Thyroid gland (tissue), 4 donors: Measurements from ENCODE around the gene SLC30A7.

Experiments used
- POLR2A ChIP-seq, 2 donors: fragments of 450-650 bp; IDR thresholded peaks; one replicate each; pipeline ENCODE4 v1.6.1; 2017; ENCODE audit warnings: antibody characterized with exemption in 2 of 2, mild to moderate bottlenecking in 2 of 2, moderate library complexity in 1 of 2
- TF ChIP-seq, protein P1 (sequence below), 6 experiments: fragments of 200-600 bp in 3 of 6; fragments of 450-650 bp in 3 of 6; sonication (generic) in 3 of 6; IDR thresholded peaks; one replicate each; pipeline ENCODE4 v1.5.1; 2016 to 2019; ENCODE audit warnings: antibody characterized with exemption in 6 of 6, mild to moderate bottlenecking in 2 of 6, inconsistent platforms in 1 of 6, moderate library complexity in 1 of 6

DNA sequence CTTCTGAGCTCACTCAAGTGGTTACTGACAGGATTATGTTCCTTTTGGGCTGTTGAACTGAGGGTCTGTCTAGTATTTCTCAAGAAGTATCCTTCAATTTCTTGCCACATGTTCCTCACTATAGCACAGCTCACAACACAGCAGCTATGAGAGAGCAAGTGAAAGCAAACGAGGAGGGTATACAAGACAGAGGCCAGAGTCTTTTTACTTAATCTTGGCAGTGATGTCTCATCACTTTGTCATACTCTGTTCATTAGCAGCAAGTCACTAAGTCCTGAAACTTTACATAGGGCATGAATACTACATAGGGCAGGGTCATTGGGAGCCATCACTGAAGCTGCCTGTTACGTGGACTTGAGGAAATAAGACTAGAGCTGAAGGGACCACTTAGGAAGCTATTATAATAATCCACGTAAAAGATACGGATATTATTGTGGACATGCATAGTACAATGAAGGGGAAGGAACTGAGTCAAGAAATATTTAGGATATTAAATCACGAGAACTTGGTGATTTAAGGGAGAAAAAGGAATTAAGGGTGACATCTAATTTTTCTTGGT, 63.7 kb downstream of the SLC30A7 start:
- TF ChIP-seq, protein P1, sequence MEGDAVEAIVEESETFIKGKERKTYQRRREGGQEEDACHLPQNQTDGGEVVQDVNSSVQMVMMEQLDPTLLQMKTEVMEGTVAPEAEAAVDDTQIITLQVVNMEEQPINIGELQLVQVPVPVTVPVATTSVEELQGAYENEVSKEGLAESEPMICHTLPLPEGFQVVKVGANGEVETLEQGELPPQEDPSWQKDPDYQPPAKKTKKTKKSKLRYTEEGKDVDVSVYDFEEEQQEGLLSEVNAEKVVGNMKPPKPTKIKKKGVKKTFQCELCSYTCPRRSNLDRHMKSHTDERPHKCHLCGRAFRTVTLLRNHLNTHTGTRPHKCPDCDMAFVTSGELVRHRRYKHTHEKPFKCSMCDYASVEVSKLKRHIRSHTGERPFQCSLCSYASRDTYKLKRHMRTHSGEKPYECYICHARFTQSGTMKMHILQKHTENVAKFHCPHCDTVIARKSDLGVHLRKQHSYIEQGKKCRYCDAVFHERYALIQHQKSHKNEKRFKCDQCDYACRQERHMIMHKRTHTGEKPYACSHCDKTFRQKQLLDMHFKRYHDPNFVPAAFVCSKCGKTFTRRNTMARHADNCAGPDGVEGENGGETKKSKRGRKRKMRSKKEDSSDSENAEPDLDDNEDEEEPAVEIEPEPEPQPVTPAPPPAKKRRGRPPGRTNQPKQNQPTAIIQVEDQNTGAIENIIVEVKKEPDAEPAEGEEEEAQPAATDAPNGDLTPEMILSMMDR (IDR thresholded peaks at IDR 0.05), result no peak
- no peak for TF ChIP-seq POLR2A (IDR thresholded peaks at IDR 0.05)
